ENCODE measurements around the gene TOX2.

TOX2 gene

DNA sequence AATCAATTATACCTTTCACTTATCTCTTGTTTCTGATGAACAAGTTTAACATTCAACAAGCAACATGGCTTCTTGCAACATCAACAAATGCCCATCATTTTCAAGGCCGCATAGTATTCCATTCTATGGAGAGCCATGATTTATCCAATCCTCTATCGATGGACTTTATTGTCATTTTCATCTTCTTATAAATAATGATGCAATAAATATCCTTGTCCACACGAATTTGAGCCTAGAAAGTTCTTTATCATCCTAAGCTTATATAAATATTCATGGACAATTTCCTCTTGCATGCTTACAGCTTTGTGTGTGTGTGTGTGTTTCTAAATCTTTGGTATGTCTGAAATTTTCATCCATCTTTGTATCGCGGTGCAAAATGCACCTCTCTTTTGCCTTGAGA is 29.1 kb downstream of the TOX2 start:
- Histone ChIP-seq H4K5ac (ENCODE audit: low read length) (no peak overlapping the region), H3K27ac (ENCODE audit: low read depth, low read length) (no peak overlapping the region), H2AK5ac (ENCODE audit: low read length) (no peak overlapping the region), H3K56ac (ENCODE audit: low read length) (no peak overlapping the region), H3K4me3 (ENCODE audit: low read length) (no peak overlapping the region), H3K4me1 (ENCODE audit: control insufficient read depth, low read depth, low read length) (no peaks in the 10 kb centered on the region), H3K18ac (ENCODE audit: low read length) (no peak overlapping the region), H3K79me2 (ENCODE audit: control insufficient read depth, insufficient read depth, low read length) (no peaks in the 10 kb centered on the region), H3K23ac (ENCODE audit: low read length) (no peak overlapping the region), H2BK15ac (replicated peaks; ENCODE audit: low read depth) (no peak overlapping the region), H4K8ac (ENCODE audit: low read depth, low read length) (no peak overlapping the region), H3K27me3 (ENCODE audit: insufficient read depth, low read length, poor library complexity) (no peaks in the 10 kb centered on the region), H2BK5ac (ENCODE audit: low read length) (no peak overlapping the region), H3K9ac (ENCODE audit: low read length) (no peak overlapping the region), H3K79me1 (ENCODE audit: low read length) (no peaks in the 10 kb centered on the region), H3K4ac (ENCODE audit: low read depth, low read length) (no peak overlapping the region), H3K4me2 (ENCODE audit: low read length) (no peak overlapping the region), H3K36me3 (ENCODE audit: control insufficient read depth, insufficient read depth, low read length) (no peaks in the 10 kb centered on the region), H2BK120ac (ENCODE audit: low read depth, low read length) (no peak overlapping the region)
- WGBS (ENCODE audit: extremely low coverage, insufficient coverage, low lambda C conversion rate) = no CpG with 5 or more reads among the region's 5 CpGs
- no peak for DNase-seq

DNA sequence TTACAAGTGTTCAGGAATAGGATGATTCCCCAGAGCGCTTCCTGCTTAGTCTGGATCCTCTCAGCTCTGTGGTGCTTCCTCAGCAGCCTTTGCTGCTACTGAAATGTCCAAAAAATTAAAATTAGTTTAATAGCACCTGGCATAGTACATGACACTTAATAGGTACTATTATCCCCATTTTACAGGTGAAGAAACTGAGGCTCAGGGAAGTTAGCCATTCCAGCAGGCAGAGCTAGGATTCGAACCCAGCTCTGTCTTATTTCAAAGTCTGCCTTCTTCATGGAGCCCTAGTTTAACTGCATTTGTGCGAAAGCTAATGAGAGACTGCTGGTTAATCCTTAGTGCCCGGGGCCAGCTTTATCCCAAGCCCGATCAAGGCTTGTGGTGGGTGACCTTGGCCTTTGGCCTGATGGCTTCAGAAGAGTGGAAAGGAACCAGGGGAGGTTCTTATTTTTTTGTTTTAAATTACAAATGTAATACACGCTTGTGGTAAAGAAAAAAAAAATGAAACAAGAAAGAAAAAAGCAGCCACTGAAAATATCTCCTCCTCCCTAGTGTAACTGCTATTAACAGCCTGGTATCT is 30.1 kb downstream of the TOX2 start:
- no peak overlapping the region for H4K5ac ChIP-seq (ENCODE audit: low read length)
- H3K18ac ChIP-seq (ENCODE audit: low read length) = no peak overlapping the region
- H3K79me1 ChIP-seq (ENCODE audit: low read length) = no peaks in the 10 kb centered on the region
- WGBS (ENCODE audit: extremely low coverage, insufficient coverage, low lambda C conversion rate) = no CpG with 5 or more reads among the region's 6 CpGs
- no peaks in the 10 kb centered on the region for H3K4me1 ChIP-seq (ENCODE audit: control insufficient read depth, low read depth, low read length)
- no peak overlapping the region for H4K8ac ChIP-seq (ENCODE audit: low read depth, low read length)
- no peak overlapping the region for H3K9ac ChIP-seq (ENCODE audit: low read length)
- no peak overlapping the region for H3K27ac ChIP-seq (ENCODE audit: low read depth, low read length)
- H2AK5ac ChIP-seq (ENCODE audit: low read length) = no peak overlapping the region
- DNase-seq = no peak
- no peaks in the 10 kb centered on the region for H3K79me2 ChIP-seq (ENCODE audit: control insufficient read depth, insufficient read depth, low read length)
- H3K4ac ChIP-seq (ENCODE audit: low read depth, low read length) = no peak overlapping the region
- no peaks in the 10 kb centered on the region for H3K36me3 ChIP-seq (ENCODE audit: control insufficient read depth, insufficient read depth, low read length)
- H3K23ac ChIP-seq (ENCODE audit: low read length) = no peak overlapping the region
- H3K4me3 ChIP-seq (ENCODE audit: low read length) = no peak overlapping the region
- no peak overlapping the region for H2BK120ac ChIP-seq (ENCODE audit: low read depth, low read length)
- H3K4me2 ChIP-seq (ENCODE audit: low read length) = no peak overlapping the region
- no peak overlapping the region for H3K56ac ChIP-seq (ENCODE audit: low read length)
- H3K27me3 ChIP-seq (ENCODE audit: insufficient read depth, low read length, poor library complexity) = no peaks in the 10 kb centered on the region
- no peak overlapping the region for H2BK5ac ChIP-seq (ENCODE audit: low read length)
- no peak overlapping the region for H2BK15ac ChIP-seq (replicated peaks; ENCODE audit: low read depth)

DNA sequence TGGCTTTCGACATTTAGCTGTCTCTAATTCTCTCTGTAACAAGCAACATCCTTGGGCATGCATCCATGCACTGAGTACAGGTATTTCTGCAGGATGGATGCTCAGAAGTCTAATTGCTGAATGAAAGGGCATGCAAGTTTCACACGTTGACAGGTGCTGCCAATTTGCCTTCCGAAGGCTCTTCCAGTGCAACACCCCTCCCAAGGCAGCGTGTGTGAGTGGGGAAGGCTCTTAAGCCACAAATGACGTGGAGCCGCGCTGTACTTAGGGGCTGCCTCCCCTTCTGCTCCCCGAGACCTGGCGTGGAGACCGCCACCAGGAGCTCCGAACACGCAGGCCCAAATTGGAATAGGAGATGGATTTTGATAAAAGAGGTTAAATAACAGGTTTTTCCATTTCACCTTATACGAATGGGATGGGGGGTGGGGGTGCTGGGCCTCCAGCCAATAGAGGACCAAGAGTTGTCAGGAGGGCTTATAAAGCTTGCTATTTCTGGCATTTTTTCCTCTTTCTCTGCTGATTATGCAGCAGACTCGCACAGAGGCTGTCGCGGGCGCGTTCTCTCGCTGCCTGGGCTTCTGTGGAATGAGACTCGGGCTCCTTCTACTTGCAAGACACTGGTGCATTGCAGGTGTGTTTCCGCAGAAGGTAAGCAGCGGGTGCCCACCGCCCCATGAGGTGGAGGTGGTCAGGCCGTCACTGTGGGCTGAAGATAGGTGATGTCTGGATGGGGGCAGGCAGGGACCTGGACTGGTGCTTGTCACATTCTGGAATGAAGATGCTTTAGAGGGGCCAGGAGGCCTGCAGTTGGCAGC is 30.9 kb downstream of the TOX2 start:
- Histone ChIP-seq H3K56ac (ENCODE audit: low read length) (no peak overlapping the region), H2BK120ac (ENCODE audit: low read depth, low read length) (no peak overlapping the region), H3K4me2 (ENCODE audit: low read length) (no peak overlapping the region), H3K18ac (ENCODE audit: low read length) (no peak overlapping the region), H2BK15ac (replicated peaks; ENCODE audit: low read depth) (no peak overlapping the region), H2BK5ac (ENCODE audit: low read length) (no peak overlapping the region), H3K79me1 (ENCODE audit: low read length) (no peaks in the 10 kb centered on the region), H3K27ac (ENCODE audit: low read depth, low read length) (no peak overlapping the region), H3K27me3 (ENCODE audit: insufficient read depth, low read length, poor library complexity) (no peaks in the 10 kb centered on the region), H3K36me3 (ENCODE audit: control insufficient read depth, insufficient read depth, low read length) (no peaks in the 10 kb centered on the region), H3K4me3 (ENCODE audit: low read length) (no peak overlapping the region), H3K4me1 (ENCODE audit: control insufficient read depth, low read depth, low read length) (no peaks in the 10 kb centered on the region), H3K79me2 (ENCODE audit: control insufficient read depth, insufficient read depth, low read length) (no peaks in the 10 kb centered on the region), H3K4ac (ENCODE audit: low read depth, low read length) (no peak overlapping the region), H2AK5ac (ENCODE audit: low read length) (no peak overlapping the region), H3K9ac (ENCODE audit: low read length) (no peak overlapping the region), H3K23ac (ENCODE audit: low read length) (no peak overlapping the region), H4K8ac (ENCODE audit: low read depth, low read length) (no peak overlapping the region), H4K5ac (ENCODE audit: low read length) (no peak overlapping the region)
- DNase-seq = no peak
- no CpG with 5 or more reads among the region's 24 CpGs for WGBS (ENCODE audit: extremely low coverage, insufficient coverage, low lambda C conversion rate)

DNA sequence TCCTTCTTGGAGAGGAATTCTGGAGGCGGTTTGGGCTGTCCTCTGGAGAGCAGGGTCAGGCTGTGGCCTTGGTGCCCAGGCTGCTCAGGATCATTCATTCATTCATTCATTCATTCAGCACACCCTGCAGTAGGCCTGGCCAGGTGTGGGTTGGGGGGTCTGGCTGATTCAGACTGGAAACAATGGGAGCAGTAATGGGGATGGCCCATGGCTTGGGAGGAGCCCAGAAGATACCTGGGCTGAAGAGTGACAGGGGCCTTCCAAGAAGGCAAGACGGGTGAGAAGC is 31.5 kb downstream of the TOX2 start:
- Histone ChIP-seq H3K79me2 (ENCODE audit: control insufficient read depth, insufficient read depth, low read length) (no peaks in the 10 kb centered on the region), H3K23ac (ENCODE audit: low read length) (no peak overlapping the region), H3K4me3 (ENCODE audit: low read length) (no peak overlapping the region), H3K9ac (ENCODE audit: low read length) (no peak overlapping the region), H4K5ac (ENCODE audit: low read length) (no peak overlapping the region), H4K8ac (ENCODE audit: low read depth, low read length) (no peak overlapping the region), H2BK15ac (replicated peaks; ENCODE audit: low read depth) (no peak overlapping the region), H3K56ac (ENCODE audit: low read length) (no peak overlapping the region), H2AK5ac (ENCODE audit: low read length) (no peak overlapping the region), H3K4ac (ENCODE audit: low read depth, low read length) (no peak overlapping the region), H3K36me3 (ENCODE audit: control insufficient read depth, insufficient read depth, low read length) (no peaks in the 10 kb centered on the region), H2BK5ac (ENCODE audit: low read length) (no peak overlapping the region), H3K27ac (ENCODE audit: low read depth, low read length) (no peak overlapping the region), H3K79me1 (ENCODE audit: low read length) (no peaks in the 10 kb centered on the region), H3K4me2 (ENCODE audit: low read length) (no peak overlapping the region), H2BK120ac (ENCODE audit: low read depth, low read length) (no peak overlapping the region), H3K27me3 (ENCODE audit: insufficient read depth, low read length, poor library complexity) (no peaks in the 10 kb centered on the region), H3K18ac (ENCODE audit: low read length) (no peak overlapping the region), H3K4me1 (ENCODE audit: control insufficient read depth, low read depth, low read length) (no peaks in the 10 kb centered on the region)
- WGBS (ENCODE audit: extremely low coverage, insufficient coverage, low lambda C conversion rate) = no CpG with 5 or more reads among the region's 2 CpGs
- no peak for DNase-seq

DNA sequence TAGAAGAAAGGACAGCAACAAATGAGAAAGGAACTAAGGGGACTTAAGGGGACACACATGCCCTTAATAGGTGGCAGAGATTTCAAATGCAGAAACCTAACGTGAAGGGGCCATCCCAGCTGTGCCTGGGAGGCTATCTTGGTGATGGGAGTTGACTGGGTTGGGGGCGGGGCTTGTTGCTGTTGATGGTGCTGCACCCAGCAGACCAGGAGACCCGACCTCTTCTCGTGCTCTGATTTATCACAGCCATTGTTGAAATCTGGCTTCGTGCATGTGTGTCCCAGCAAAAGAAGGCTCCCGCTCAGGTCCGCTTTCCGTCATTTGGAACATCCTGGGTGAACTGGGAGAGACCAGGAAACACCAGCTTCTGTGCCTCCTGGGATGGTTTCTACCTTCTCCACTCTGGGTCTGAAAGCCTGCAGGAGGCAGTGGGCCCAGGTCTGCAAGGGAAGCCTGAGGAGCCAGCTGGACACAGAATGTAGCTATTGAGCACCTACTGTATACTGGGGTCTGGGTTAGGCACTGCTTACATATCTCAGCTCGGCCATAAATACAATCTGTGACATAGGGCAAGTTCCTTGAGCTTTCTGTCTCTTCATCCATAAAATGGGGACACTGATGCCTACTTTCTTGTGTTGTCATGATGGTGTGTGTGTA is 32.1 kb downstream of the TOX2 start:
- Histone ChIP-seq H3K79me2 (ENCODE audit: control insufficient read depth, insufficient read depth, low read length) (no peaks in the 10 kb centered on the region), H3K4me2 (ENCODE audit: low read length) (no peak overlapping the region), H3K23ac (ENCODE audit: low read length) (no peak overlapping the region), H3K18ac (ENCODE audit: low read length) (no peak overlapping the region), H2AK5ac (ENCODE audit: low read length) (no peak overlapping the region), H2BK120ac (ENCODE audit: low read depth, low read length) (no peak overlapping the region), H3K4ac (ENCODE audit: low read depth, low read length) (no peak overlapping the region), H3K56ac (ENCODE audit: low read length) (no peak overlapping the region), H2BK5ac (ENCODE audit: low read length) (no peak overlapping the region), H3K27ac (ENCODE audit: low read depth, low read length) (no peak overlapping the region), H4K5ac (ENCODE audit: low read length) (no peak overlapping the region), H3K4me3 (ENCODE audit: low read length) (no peak overlapping the region), H3K79me1 (ENCODE audit: low read length) (no peaks in the 10 kb centered on the region), H3K36me3 (ENCODE audit: control insufficient read depth, insufficient read depth, low read length) (no peaks in the 10 kb centered on the region), H3K27me3 (ENCODE audit: insufficient read depth, low read length, poor library complexity) (no peaks in the 10 kb centered on the region), H2BK15ac (replicated peaks; ENCODE audit: low read depth) (no peak overlapping the region), H3K9ac (ENCODE audit: low read length) (no peak overlapping the region), H4K8ac (ENCODE audit: low read depth, low read length) (no peak overlapping the region), H3K4me1 (ENCODE audit: control insufficient read depth, low read depth, low read length) (no peaks in the 10 kb centered on the region)
- no CpG with 5 or more reads among the region's 9 CpGs for WGBS (ENCODE audit: extremely low coverage, insufficient coverage, low lambda C conversion rate)
- no peak for DNase-seq
